ENCODE results near the gene MGAT5.

MGAT5 gene

DNA sequence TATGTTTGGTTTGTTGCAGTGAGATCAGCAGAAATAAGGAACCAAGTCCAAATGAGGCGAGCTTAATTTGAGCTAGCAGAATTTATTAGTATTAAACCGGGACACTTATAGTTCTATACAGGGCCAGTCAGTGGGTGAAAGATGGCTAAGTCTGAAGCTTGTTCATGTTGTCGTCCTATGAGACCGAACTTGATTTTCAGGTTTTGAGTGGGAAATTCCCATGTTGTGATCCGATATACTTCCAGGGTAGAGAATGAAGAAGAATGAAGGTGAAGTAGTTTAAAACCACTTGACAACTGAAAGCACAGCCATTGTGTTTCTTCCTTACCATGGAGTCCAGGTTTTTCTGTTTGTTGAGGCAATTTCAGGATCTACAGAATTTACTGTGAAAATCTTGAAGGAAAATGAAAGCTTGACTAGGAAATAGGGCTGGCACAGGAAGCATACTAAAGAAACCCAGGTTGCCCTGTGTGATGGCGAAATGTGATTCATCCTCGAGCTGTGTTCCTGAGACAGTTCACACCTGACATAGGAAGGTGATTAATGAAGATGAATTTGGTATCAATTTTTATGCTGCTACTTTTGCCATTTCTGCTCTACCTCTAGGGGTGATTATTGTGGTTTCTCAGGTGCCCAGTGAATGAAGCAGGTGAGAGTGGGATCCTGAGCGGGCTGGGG lies 37.6 kb upstream of the MGAT5 start:
- TF ChIP-seq CTCF (conservative IDR thresholded peaks at IDR 0.05) (no peak), ZFX (IDR thresholded peaks at IDR 0.05) (no peak)
- H3K27ac ChIP-seq, result no peak overlapping the region

- no peak for TF ChIP-seq ZFX (IDR thresholded peaks at IDR 0.05)
- no peak for TF ChIP-seq CTCF (conservative IDR thresholded peaks at IDR 0.05)
- no peak overlapping the region for H3K27ac ChIP-seq
These were observed 36.5 kb upstream of the MGAT5 start for GRCh38 chr2:134217351-134217750.

GRCh38 chr2:134217924-134218323 lies 35.9 kb upstream of the MGAT5 start:
- H3K27ac ChIP-seq, result no peak overlapping the region
- no peak for TF ChIP-seq CTCF (conservative IDR thresholded peaks at IDR 0.05)
- TF ChIP-seq ZFX (IDR thresholded peaks at IDR 0.05), result no peak

DNA sequence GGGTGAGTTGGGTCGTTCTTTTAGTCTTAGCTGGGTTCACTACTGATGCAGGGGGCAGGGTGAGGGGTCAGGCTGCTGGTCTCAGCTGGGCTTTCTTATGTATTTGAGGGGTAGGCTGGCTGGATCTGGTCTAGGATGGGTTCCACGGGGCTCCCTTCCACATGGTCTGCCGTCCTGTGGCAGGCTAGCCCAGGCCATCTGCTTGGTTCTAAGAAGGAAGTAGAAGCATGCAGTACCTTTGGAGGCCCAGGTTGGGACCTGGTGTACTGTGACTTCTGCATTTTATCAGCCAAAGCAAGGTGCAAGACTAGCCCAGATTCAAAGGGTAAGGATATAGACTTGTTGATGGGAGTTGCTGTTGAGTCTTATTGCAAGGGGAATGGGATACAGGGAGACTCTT lies 35.5 kb upstream of the MGAT5 start:
- TF ChIP-seq CTCF (conservative IDR thresholded peaks at IDR 0.05) (no peak), ZFX (IDR thresholded peaks at IDR 0.05) (no peak)
- H3K27ac ChIP-seq, result no peak overlapping the region

GRCh38 chr2:134218930-134219658 lies 34.8 kb upstream of the MGAT5 start:
- H3K27ac ChIP-seq, result no peak overlapping the region; the same call in 1 of the 2 replicates

DNA sequence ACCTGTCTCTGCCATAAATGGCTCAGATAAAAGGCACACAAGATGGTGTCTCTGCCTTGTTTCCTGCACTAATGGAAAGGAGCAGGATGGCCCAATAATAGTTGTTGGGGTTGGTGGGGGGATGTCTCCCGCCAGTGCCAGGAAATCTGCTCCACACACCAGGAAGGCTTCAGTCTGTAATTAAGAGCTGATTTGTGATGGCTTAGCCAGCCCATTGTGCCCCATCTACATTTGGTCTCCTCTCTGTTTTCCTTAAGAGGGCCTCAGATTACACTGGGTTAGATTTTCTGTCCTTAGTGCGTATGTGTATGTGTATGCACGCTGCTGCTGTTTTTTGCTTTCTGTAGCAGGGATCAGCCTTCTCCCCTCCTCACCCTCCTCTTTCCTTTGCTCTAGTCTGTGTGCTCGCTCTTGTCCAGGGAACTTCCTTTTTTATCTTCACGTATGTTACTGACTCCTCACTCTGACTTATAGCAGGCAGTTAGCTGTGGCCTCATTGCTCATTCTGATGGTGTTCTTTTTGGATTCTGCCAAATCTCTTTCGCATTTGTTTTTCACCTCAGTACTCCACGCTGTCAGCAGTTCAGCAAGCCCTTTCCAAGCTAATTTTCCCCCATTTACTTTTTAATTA lies 33.4 kb upstream of the MGAT5 start:
- H3K27ac ChIP-seq, result no peak overlapping the region
- no peak for TF ChIP-seq ZFX (IDR thresholded peaks at IDR 0.05)

More at GRCh38 chr2:134218930-134219658, 34.8 kb upstream of the MGAT5 start:
- TF ChIP-seq CTCF (conservative IDR thresholded peaks at IDR 0.05), result no peak
- no peak for TF ChIP-seq ZFX (IDR thresholded peaks at IDR 0.05)

- TF ChIP-seq ZFX (IDR thresholded peaks at IDR 0.05), result no peak
- no peak overlapping the region for H3K27ac ChIP-seq
These were observed 29.9 kb upstream of the MGAT5 start for GRCh38 chr2:134224005-134224404.

- no peak overlapping the region for H3K27ac ChIP-seq
- TF ChIP-seq ZFX (IDR thresholded peaks at IDR 0.05), result no peak
- TF ChIP-seq CTCF (conservative IDR thresholded peaks at IDR 0.05), result no peak
These were observed 28.7 kb upstream of the MGAT5 start for GRCh38 chr2:134225173-134225572.
